Measurements from ENCODE around the gene SPOCD1.

Gene SPOCD1

GRCh38 chr1:31753707-31754349 is 62.0 kb downstream of the SPOCD1 start (continued):
- TF ChIP-seq ZIC2 (tag by site-specific recombination; IDR thresholded peaks at IDR 0.05) (peak; percentile 73), ZNF324 (tag by site-specific recombination; IDR thresholded peaks at IDR 0.05) (no peak), ZNF555 (tag by site-specific recombination; conservative IDR thresholded peaks at IDR 0.05) (no peak)

- H3K36me3 ChIP-seq (ENCODE audit: control insufficient read depth in 2 of 2, insufficient read depth in 1 of 2, low read length in 2 of 2) = peaks cover 0 to 22% of the 10 kb centered on the region in 2 experiments; a peak in 1 of 3 replicates
- no peak overlapping the region for H3K4me3 ChIP-seq (ENCODE audit: low read depth, low read length)
- TF ChIP-seq ZNF132 (tag by site-specific recombination; IDR thresholded peaks at IDR 0.05; ENCODE audit: borderline replicate concordance) (no peak), ZNF501 (tag by site-specific recombination; IDR thresholded peaks at IDR 0.05) (no peak), TSHZ1 (tag by site-specific recombination; IDR thresholded peaks at IDR 0.05; ENCODE audit: borderline replicate concordance) (no peak), ZNF214 (tag by site-specific recombination; IDR thresholded peaks at IDR 0.05; ENCODE audit: borderline replicate concordance) (no peak), ZNF138 (tag by site-specific recombination; IDR thresholded peaks at IDR 0.05; ENCODE audit: borderline replicate concordance) (no peak)
- H3K4me1 ChIP-seq (ENCODE audit: control insufficient read depth, insufficient read depth, low read length) = no peaks in the 10 kb centered on the region; the same call in 1 of the 2 replicates
- H3K9me3 ChIP-seq (ENCODE audit: control insufficient read depth, insufficient read depth, low read depth, low read length) = no peaks in the 10 kb centered on the region
- POLR2A ChIA-PET = no interaction called here
- CTCF ChIA-PET = interaction anchor here (0.6 to 1.4 kb wide), 4 partner anchors 10 to 204 kb away, joined by 3 to 4 read pairs (median 3); no protein-coding TSS in a partner anchor
- H3K27ac ChIP-seq (ENCODE audit: extremely low read depth, low read depth, low read length) = no peak overlapping the region
Measured at GRCh38 chr1:31752952-31753475, 62.8 kb downstream of the SPOCD1 start.

- ChIA-PET CTCF (interaction anchor here (0.6 to 1.5 kb wide), 6 partner anchors 11 to 590 kb away, joined by 3 to 6 read pairs (median 4); no protein-coding TSS in a partner anchor), POLR2A (no interaction called here)
Measured at GRCh38 chr1:31752258-31752657, 63.6 kb downstream of the SPOCD1 start.

GRCh38 chr1:31751822-31752241 is 64.0 kb downstream of the SPOCD1 start:
- H3K27ac ChIP-seq (ENCODE audit: extremely low read depth, low read depth, low read length) = no peak overlapping the region
- H3K36me3 ChIP-seq (ENCODE audit: control insufficient read depth in 2 of 2, insufficient read depth in 1 of 2, low read length in 2 of 2) = peaks cover 0 to 16% of the 10 kb centered on the region in 2 experiments; a peak in 1 of 3 replicates
- TF ChIP-seq ZNF707 (tag by site-specific recombination; IDR thresholded peaks at IDR 0.05) (no peak), PRDM10 (tag by site-specific recombination; IDR thresholded peaks at IDR 0.05) (0 out of 2 replicates have a peak, but pooled peaks have one; percentile 46), ZFHX2 (tag by site-specific recombination; conservative IDR thresholded peaks at IDR 0.05) (peak; percentile 32), ZNF48 (tag by site-specific recombination; IDR thresholded peaks at IDR 0.05) (no peak), GLIS2 (tag by site-specific recombination; IDR thresholded peaks at IDR 0.05) (0 out of 2 replicates have a peak, but pooled peaks have one; percentile 4), PRDM1 (tag by site-specific recombination; IDR thresholded peaks at IDR 0.05) (peak; percentile 88)
- no peak overlapping the region for H3K4me3 ChIP-seq (ENCODE audit: low read depth, low read length)
- ChIA-PET POLR2A (interaction anchor here (0.6 kb wide), 1 partner anchor 10 kb away, joined by 3 read pairs; no protein-coding TSS in a partner anchor), CTCF (interaction anchor here (0.6 to 1.5 kb wide), 5 partner anchors 28 to 589 kb away, joined by 3 to 6 read pairs (median 4); no protein-coding TSS in a partner anchor)
- H3K9me3 ChIP-seq (ENCODE audit: control insufficient read depth, insufficient read depth, low read depth, low read length) = no peaks in the 10 kb centered on the region
- H3K4me1 ChIP-seq (ENCODE audit: control insufficient read depth, insufficient read depth, low read length) = no peaks in the 10 kb centered on the region; the same call in 1 of the 2 replicates

More at GRCh38 chr1:31752258-31752657, 63.6 kb downstream of the SPOCD1 start:
- Histone ChIP-seq H3K4me1 (ENCODE audit: control insufficient read depth, insufficient read depth, low read length) (no peaks in the 10 kb centered on the region; the same call in 1 of the 2 replicates), H3K27ac (ENCODE audit: extremely low read depth, low read depth, low read length) (no peak overlapping the region), H3K36me3 (ENCODE audit: control insufficient read depth in 2 of 2, insufficient read depth in 1 of 2, low read length in 2 of 2) (peaks cover 0 to 21% of the 10 kb centered on the region in 2 experiments; a peak in 1 of 3 replicates), H3K9me3 (ENCODE audit: control insufficient read depth, insufficient read depth, low read depth, low read length) (no peaks in the 10 kb centered on the region), H3K4me3 (ENCODE audit: low read depth, low read length) (no peak overlapping the region)
- TF ChIP-seq YY2 (tag by site-specific recombination; IDR thresholded peaks at IDR 0.05) (no peak), BCL11A (tag by site-specific recombination; IDR thresholded peaks at IDR 0.05; ENCODE audit: low read depth) (no peak), SETDB1 (IDR thresholded peaks at IDR 0.05; ENCODE audit: insufficient read length, low read length) (no peak), ZNF560 (tag by site-specific recombination; IDR thresholded peaks at IDR 0.05; ENCODE audit: borderline replicate concordance) (no peak), GLIS2 (tag by site-specific recombination; IDR thresholded peaks at IDR 0.05) (0 out of 2 replicates have a peak, but pooled peaks have one; percentile 5), REPIN1 (tag by site-specific recombination; IDR thresholded peaks at IDR 0.05; ENCODE audit: low read depth) (no peak), ZNF621 (tag by site-specific recombination; IDR thresholded peaks at IDR 0.05) (no peak), MYNN (tag by site-specific recombination; IDR thresholded peaks at IDR 0.05; ENCODE audit: borderline replicate concordance) (no peak), ZNF202 (tag by site-specific recombination; IDR thresholded peaks at IDR 0.05; ENCODE audit: borderline replicate concordance) (no peak), ZIC2 (tag by site-specific recombination; IDR thresholded peaks at IDR 0.05) (peak; percentile 12; the same call in 1 of the 2 replicates), ZNF23 (tag by site-specific recombination; IDR thresholded peaks at IDR 0.05; ENCODE audit: borderline replicate concordance) (no peak), ZNF302 (tag by site-specific recombination; IDR thresholded peaks at IDR 0.05; ENCODE audit: low read depth) (no peak), ZNF473 (tag by site-specific recombination; IDR thresholded peaks at IDR 0.05) (no peak)

All from HEK293 (cell line).